C4-2B (cell line): ENCODE results near the gene SLC16A14.

Experiments
- H3K27ac ChIP-seq: fragments of 450-650 bp; 2 replicates; pipeline ENCODE4 v1.5.1; 2017
- CTCF ChIP-seq: fragments of 450-650 bp; conservative IDR thresholded peaks from 2 replicates; pipeline ENCODE4 v1.5.1; 2017; ENCODE audit warnings: mild to moderate bottlenecking
- ZFX ChIP-seq: fragments of 450-650 bp; IDR thresholded peaks from 2 replicates; pipeline ENCODE4 v1.6.1; 2017

SLC16A14 gene

GRCh38 chr2:230053753-230054478, 14.8 kb downstream of the SLC16A14 start:
- H3K27ac ChIP-seq, result no peak overlapping the region
- no peak for TF ChIP-seq ZFX
- no peak for TF ChIP-seq CTCF

GRCh38 chr2:230052299-230052698, 16.4 kb downstream of the SLC16A14 start:
- H3K27ac ChIP-seq, result no peak overlapping the region
- TF ChIP-seq ZFX (no peak), CTCF (no peak)

GRCh38 chr2:230050136-230050535, 18.6 kb downstream of the SLC16A14 start:
- TF ChIP-seq ZFX (no peak), CTCF (no peak)
- no peak overlapping the region for H3K27ac ChIP-seq

- no peak for TF ChIP-seq ZFX
- no peak for TF ChIP-seq CTCF
- no peak overlapping the region for H3K27ac ChIP-seq
Measured at GRCh38 chr2:230048010-230048671, 20.6 kb downstream of the SLC16A14 start.

- TF ChIP-seq ZFX, result no peak
- H3K27ac ChIP-seq, result no peak overlapping the region
Measured at GRCh38 chr2:230046491-230046890, 22.2 kb downstream of the SLC16A14 start.

GRCh38 chr2:230043461-230043860, 25.3 kb downstream of the SLC16A14 start:
- H3K27ac ChIP-seq, result no peak overlapping the region
- no peak for TF ChIP-seq CTCF
- no peak for TF ChIP-seq ZFX

- H3K27ac ChIP-seq, result no peak overlapping the region
- TF ChIP-seq CTCF (no peak), ZFX (no peak)
Measured at GRCh38 chr2:230043025-230043424, 25.7 kb downstream of the SLC16A14 start.
